ENCODE results near the gene SYNE2.

The SYNE2 gene

GRCh38 chr14:64245491-64245890 is 392.7 kb downstream of the SYNE2 start:
- H3K4me3 ChIP-seq (ENCODE audit: low read depth, low read length): no peak overlapping the region
- in situ Hi-C loops (cut with HindIII; ENCODE audit: low sequenced_read_pairs): no loop called here
- no peak for DNase-seq (ENCODE audit: low read depth, low spot score)
- TF ChIP-seq CTCF (IDR thresholded peaks at IDR 0.05; ENCODE audit: low read depth, low read length): no peak

- in situ Hi-C loops (cut with HindIII; ENCODE audit: low sequenced_read_pairs): no loop called here
- TF ChIP-seq CTCF (IDR thresholded peaks at IDR 0.05; ENCODE audit: low read depth, low read length): no peak
- H3K4me3 ChIP-seq (ENCODE audit: low read depth, low read length): no peak overlapping the region
- DNase-seq (ENCODE audit: low read depth, low spot score): no peak
Measured at GRCh38 chr14:64246688-64247087, 393.9 kb downstream of the SYNE2 start.

GRCh38 chr14:64247195-64247594 is 394.4 kb downstream of the SYNE2 start:
- DNase-seq (ENCODE audit: low read depth, low spot score): no peak
- no peak for TF ChIP-seq CTCF (IDR thresholded peaks at IDR 0.05; ENCODE audit: low read depth, low read length)
- in situ Hi-C loops (cut with HindIII; ENCODE audit: low sequenced_read_pairs): no loop called here
- H3K4me3 ChIP-seq (ENCODE audit: low read depth, low read length): no peak overlapping the region

GRCh38 chr14:64248689-64249088 is 395.9 kb downstream of the SYNE2 start:
- no peak for TF ChIP-seq CTCF (IDR thresholded peaks at IDR 0.05; ENCODE audit: low read depth, low read length)
- DNase-seq (ENCODE audit: low read depth, low spot score): no peak
- no peak overlapping the region for H3K4me3 ChIP-seq (ENCODE audit: low read depth, low read length)
- in situ Hi-C loops (cut with HindIII; ENCODE audit: low sequenced_read_pairs): no loop called here

- H3K4me3 ChIP-seq (ENCODE audit: low read depth, low read length): no peak overlapping the region
- no peak for TF ChIP-seq CTCF (IDR thresholded peaks at IDR 0.05; ENCODE audit: low read depth, low read length)
- DNase-seq (ENCODE audit: low read depth, low spot score): no peak
- in situ Hi-C loops (cut with HindIII; ENCODE audit: low sequenced_read_pairs): no loop called here
Measured at GRCh38 chr14:64249363-64249762, 396.6 kb downstream of the SYNE2 start.

GRCh38 chr14:64253672-64254071 is 400.9 kb downstream of the SYNE2 start:
- H3K4me3 ChIP-seq (ENCODE audit: low read depth, low read length): no peak overlapping the region
- TF ChIP-seq CTCF (IDR thresholded peaks at IDR 0.05; ENCODE audit: low read depth, low read length): no peak
- in situ Hi-C loops (cut with HindIII; ENCODE audit: low sequenced_read_pairs): no loop called here
- DNase-seq (ENCODE audit: low read depth, low spot score): peak; percentile 35

GRCh38 chr14:64255756-64256155 is 403.0 kb downstream of the SYNE2 start:
- in situ Hi-C loops (cut with HindIII; ENCODE audit: low sequenced_read_pairs): no loop called here

More at GRCh38 chr14:64255756-64256155, 403.0 kb downstream of the SYNE2 start:
- no peak overlapping the region for H3K4me3 ChIP-seq (ENCODE audit: low read depth, low read length)
- no peak for TF ChIP-seq CTCF (IDR thresholded peaks at IDR 0.05; ENCODE audit: low read depth, low read length)
- DNase-seq (ENCODE audit: low read depth, low spot score): no peak

All from astrocyte of the spinal cord (primary cell).